ENCODE measurements around the gene NFATC2.

The NFATC2 gene

GRCh38 chr20:51411870-51412269 is 130.6 kb downstream of the NFATC2 start:
- peak; percentile 30 for DNase-seq

DNA sequence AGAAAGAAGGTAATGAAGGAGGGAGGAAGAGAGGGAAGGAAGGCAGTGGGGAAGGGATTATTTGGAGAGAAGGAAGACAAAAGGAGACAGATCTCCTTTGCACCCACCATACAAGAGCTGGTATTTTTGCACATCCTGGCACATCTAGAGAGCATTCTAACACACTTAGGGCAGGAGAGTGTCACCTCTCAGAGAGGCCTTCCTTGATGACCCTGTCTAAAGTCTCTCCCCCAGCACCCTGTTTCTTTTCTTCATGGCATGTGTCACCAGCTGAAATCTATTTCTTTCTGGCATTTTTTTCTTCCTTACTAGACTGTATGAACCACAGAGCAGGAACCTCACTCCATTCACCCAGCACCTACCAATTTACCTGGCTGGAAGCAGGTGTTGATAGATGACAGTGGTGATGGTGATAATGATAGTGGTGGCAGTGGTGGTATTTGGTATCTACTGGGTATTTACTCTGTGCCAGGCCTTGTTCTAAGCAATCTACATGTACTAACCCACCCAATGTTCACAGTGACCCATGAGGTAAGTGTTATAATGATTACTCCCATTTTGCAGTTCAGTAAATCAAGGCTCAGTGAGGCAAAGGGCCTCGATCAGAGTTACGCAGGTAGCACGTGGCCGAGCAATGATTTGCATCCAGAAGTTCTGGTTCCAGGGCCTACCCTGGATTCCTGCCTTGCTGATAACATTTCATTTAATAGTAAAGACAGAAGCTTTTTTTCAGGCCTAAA is 131.8 kb downstream of the NFATC2 start:
- DNase-seq: no peak

DNA sequence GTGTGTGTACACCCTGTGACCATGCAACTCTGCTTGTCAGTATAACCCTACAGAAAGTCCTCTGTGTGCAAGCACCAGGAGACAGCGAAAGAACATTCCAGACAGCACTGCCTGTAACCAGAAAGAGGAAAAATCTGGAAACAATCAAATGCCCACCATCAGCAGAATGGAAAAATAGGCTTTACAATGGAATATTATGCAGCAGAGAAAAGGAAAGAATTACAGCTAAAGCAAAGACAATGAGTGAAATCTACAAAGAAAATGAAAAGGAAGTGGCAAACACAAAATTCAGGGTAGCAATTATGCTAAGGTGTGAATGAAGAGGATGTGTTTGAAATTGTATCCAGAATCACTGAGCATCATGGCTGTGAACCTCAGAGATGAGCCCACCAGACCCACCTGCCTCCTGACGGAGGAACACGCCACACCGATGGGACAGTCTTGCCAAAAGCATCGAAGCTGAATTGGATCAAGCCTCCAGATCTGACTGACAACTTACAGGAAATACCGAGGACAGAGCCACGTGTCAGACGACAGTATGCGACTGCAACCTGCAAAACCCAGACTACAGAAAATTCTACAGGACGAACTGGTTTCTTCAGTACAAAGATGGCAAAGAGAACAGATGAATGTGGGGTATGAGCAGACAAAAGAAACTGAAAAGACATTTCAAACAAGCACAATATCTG is 133.2 kb downstream of the NFATC2 start:
- DNase-seq: no peak

DNA sequence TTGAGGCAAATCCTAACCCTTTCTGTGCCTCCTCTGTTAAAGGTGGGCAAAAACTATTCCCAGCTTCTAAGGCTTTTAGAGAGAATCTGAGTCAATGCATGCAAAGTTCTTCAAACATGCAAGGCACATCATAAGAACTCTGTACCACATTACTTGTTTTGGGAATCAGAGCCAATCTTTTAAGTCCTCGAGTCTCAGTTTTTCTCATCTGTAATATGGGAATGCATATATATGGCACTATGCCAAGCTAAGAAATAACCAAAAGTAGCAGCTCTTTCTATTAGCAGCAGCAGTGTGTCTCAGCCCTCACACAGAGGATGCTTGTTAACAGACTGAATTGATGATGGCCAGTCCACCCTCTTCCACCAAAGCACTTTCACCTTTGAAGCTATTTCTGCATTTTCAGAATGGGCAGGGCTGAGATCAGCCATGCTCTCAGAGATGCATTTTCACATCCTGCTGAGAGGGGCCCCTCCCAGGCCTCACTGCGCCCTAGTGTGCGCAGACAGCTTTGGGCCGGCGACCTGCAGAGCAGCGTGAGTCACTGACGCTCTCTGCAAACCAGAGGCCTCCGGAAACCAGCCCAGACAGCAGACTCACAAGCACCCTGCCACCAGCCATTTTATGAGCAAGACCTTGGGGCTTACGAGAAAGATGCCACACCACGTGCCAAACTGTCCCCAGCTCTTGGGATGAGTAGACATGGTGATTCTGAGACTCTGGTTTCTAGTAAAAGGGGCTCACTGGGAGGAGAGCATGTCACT is 138.0 kb downstream of the NFATC2 start:
- peak; percentile 64 for DNase-seq

DNA sequence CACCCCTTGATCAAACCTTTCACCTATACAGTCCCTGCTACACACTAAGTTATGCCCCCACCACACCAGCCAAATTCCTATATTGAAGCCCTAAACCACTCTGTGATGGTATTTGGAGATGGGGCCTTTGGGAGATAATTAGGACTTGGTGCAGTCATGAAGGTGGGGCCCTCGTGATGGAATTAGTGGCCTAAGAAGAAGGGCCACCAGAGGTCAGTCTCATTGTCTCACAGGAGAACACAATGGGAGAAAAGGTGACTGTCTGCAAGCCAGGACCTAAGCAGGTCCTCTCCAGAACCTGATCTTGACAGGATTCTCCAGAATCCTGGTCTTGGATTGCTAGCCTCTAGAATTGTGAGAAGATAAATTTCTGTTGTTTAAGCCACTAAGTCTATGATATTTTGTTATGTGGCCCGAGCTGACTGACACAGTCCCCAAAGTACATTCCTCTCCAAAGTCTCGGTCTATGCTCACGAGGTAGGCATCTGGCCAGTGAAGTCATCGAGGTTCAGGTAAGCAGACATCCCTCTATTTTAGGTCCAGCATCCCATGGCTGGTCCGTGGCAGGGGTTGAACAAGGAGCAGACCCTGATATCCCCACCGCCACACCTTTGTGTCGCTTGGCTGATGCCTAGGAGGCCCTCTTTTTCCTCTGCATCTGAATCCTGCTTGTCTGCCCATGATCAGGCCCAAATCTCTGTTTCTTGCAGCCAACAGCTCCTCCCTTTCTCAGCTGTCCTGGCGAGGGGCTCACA is 138.9 kb downstream of the NFATC2 start:
- DNase-seq: no peak

- no peak for DNase-seq
Measured at GRCh38 chr20:51402201-51402600, 140.3 kb downstream of the NFATC2 start.

- no peak for DNase-seq
Measured at GRCh38 chr20:51401496-51401895, 141.0 kb downstream of the NFATC2 start.

- DNase-seq: no peak
Measured at GRCh38 chr20:51400051-51400926, 142.2 kb downstream of the NFATC2 start.

DNA sequence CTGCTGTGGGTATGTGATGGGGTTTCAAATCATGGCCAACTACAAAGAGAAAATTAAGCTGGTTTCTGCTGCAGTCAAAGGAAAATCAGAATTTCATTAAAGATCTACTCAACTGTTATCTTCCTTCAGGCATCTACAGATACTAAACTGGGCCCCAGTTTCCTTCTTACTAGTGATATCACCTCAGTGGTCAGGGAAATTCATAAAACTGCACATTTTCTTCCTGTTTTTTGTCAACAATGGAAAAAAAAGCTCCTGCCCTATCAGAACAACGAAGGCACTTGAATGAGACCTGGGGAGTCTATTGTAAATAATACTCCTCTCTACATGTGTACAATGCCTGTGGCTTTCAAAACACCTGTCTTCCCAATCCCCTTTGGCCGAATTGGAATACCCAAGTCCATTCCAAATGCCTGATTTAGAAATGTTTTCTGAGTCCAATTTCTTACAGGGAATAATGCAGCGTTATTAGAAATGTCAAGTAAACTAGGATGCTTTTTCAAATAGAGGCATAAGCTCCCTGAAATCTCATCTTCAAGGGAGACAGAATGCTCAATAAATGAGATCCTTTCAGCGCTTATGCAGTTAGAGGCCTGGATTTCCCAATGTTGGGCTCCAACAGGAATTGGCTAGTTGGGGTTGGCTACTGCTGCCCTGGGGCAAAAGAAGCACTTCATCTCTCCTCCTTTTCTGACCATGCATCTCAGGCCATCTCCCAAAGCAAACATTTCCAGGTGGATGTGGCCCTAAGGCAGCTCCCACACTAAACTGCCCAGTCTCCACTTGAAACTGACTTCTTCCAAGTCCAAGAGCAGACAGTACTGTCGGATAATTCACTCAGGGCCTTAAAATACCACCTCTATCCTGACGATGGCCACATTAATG is 143.3 kb downstream of the NFATC2 start:
- no peak for DNase-seq

DNA sequence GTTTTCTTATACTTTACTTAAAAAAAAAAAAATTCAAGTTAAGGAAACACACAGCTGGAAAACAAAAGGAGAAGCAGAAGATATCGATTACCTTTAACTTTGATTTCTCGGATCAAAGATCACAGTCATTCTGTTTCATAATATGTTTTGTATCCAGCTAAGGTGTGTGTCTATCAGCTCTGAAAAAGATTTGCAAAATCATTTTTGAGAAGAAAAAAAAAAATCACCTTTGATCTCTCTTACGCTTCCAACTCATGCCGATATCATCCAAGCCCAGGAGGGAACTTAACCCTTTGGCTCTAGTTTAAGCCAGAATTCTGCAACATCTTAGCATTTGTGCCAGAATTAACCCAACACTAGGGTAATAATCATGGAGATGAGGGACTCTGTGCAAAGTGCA is 144.0 kb downstream of the NFATC2 start:
- no peak for DNase-seq

DNA sequence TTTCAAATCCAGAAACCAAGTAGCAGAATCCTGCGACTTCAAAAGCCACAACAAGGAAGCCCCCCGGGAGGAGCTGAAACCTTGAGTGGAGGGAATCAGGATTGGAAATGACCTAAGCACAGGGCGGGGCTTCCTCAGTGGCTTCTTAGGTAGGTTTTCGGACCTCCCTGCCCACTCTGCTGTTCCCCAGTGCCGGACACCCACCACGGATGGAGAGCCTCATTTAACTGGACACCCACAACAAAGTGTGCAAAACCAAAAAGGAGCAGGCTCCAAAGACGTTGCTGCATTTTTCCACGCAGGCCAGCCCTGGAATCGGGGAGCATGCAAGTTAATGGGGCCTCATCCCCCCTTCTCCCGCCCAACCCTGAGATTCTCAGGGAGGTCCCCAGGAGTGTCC is 144.4 kb downstream of the NFATC2 start:
- no peak for DNase-seq

DNA sequence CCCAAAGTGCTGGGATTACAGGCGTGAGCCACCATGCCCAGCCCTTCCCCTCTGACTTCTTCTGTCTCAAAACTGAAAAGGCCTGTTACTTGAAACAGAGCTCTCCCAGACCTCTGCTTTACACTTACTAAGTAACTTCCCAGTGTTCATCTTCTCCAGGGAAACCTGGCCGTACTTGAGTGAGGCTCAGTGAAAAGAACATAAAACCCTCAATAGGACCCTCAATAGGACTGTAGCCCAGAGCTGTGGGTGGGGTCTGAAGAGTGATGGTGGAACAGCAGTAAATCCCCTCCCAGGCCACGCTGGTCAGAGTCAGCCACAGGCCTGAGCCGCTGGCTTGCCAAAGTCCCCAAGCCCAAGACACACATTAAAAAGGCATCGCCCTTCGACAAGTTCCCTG is 145.4 kb downstream of the NFATC2 start:
- DNase-seq: no peak

GRCh38 chr20:51396365-51396909 is 146.1 kb downstream of the NFATC2 start:
- no peak for DNase-seq

DNA sequence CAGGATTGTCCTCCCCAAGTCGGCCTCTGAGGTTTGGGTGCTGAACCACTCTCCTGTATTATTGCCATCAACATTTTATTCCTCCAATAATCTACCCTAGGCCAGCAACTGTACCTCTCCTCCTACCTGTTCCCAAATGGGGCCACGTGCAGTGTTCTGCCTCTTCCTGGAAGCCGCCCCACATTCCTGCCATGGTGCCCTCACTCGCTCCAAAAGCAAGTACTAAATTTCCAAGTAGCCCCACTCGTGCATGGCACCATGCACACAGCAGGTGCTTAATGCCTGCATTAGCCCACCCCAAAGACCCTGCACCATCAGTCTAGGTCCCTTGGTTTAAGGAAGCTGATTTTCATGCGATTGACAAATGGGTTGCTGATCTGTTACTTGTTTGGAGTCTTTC is 147.8 kb downstream of the NFATC2 start:
- DNase-seq: no peak

- DNase-seq: no peak
Measured at GRCh38 chr20:51393571-51393970, 148.9 kb downstream of the NFATC2 start.

GRCh38 chr20:51392614-51393186 is 149.8 kb downstream of the NFATC2 start:
- DNase-seq: no peak

DNA sequence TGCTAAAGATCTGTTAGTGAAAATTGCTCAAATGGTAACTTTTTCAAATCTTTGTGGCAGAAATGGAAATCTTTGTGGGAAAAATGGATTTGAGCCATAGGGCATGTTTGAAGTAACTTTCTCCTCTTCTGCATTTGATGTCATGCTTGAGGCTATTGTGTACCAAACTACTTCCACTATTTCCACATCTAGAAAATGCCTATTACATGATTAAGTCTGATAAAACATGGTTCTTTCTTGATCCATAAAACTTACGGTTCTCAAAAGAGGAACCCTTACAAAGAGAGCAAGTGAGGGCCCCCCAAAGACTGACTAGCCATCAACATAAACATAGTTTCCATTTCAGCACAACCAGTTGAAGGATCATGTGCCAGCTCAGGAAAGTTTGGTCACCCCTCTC is 150.6 kb downstream of the NFATC2 start:
- no peak for DNase-seq

DNA sequence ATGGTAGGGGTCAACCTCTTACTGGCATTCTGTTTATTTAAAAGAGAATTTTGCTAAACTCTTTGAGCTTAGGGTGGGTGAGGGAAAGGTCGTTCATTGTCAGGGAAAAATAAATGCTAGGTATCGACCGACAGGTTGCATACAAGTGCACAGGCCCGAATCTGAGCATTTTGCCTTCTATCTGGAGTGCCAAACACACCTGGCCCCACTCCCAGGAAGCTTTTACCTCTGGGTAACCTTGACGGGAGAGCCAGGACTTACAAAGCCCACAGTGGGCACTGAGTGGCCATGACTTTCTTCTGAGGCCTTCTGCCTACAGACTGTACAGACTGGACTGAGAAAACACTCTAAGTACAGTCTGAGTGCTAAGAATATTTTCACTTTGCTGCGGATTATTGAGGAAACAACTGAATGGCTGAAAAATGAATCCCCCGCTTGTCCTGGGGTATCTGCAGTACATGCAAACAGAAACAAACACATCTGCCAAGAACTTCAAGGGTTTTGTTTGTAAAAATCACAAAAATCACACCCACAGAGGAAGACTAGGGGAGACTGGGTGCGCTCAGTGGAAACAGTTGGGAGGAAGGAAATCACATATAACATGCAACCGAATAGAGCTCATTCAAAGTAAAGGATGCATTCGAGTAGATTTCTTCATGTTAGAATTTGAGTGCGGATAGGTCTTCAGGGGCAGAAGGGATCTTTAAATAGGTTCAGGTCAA is 152.8 kb downstream of the NFATC2 start:
- DNase-seq: no peak

Measured in fibroblast of skin of scalp (primary cell).